ENCODE measurements around the gene TCF7L1.

DNA sequence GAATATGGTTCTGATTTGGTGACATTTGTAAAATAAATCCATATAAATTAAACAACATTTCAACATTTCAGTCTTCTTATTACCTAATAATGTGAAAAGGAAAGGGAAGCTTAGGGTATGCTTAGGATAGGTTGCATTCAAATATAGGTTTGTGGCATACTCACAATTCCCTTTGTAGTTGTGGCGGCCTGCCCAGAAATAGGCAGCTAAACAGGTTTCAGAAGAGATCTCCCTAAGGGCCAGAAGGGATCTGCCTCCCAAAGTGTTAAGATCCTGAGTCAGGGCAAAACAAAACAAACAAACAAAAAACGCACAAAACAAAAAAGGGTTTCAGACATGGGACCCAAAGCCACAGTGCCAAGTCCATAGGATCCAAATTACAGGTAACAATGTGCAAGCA lies 41.4 kb upstream of the TCF7L1 start:
- TF ChIP-seq, protein P1, sequence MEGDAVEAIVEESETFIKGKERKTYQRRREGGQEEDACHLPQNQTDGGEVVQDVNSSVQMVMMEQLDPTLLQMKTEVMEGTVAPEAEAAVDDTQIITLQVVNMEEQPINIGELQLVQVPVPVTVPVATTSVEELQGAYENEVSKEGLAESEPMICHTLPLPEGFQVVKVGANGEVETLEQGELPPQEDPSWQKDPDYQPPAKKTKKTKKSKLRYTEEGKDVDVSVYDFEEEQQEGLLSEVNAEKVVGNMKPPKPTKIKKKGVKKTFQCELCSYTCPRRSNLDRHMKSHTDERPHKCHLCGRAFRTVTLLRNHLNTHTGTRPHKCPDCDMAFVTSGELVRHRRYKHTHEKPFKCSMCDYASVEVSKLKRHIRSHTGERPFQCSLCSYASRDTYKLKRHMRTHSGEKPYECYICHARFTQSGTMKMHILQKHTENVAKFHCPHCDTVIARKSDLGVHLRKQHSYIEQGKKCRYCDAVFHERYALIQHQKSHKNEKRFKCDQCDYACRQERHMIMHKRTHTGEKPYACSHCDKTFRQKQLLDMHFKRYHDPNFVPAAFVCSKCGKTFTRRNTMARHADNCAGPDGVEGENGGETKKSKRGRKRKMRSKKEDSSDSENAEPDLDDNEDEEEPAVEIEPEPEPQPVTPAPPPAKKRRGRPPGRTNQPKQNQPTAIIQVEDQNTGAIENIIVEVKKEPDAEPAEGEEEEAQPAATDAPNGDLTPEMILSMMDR (IDR thresholded peaks at IDR 0.05; ENCODE audit: low read depth, low read length): no peak
- TF ChIP-seq EZH2phosphoT487 (IDR thresholded peaks at IDR 0.05; ENCODE audit: low read depth): no peak
